KMS-11 (cell line): ENCODE measurements around the gene INTS6.

Experiments
- H2AFZ ChIP-seq: fragments of 200-600 bp; sonication (generic); 2 replicates; pipeline ENCODE4 v1.6.1; 2016; ENCODE audit warnings: antibody characterized with exemption, mixed run types, low read depth
- H3K27ac ChIP-seq: fragments of 200-600 bp; sonication (generic); 2 replicates; pipeline ENCODE4 v1.6.1; 2016; ENCODE audit warnings: mild to moderate bottlenecking, mixed run types
- H3K27me3 ChIP-seq: fragments of 200-600 bp; sonication (generic); 2 replicates; pipeline ENCODE4 v1.6.1; 2017; ENCODE audit warnings: mild to moderate bottlenecking, low read depth, mixed run types, moderate library complexity; ENCODE audit not compliant: insufficient read depth
- H3K36me3 ChIP-seq: fragments of 200-600 bp; sonication (generic); 2 replicates; pipeline ENCODE4 v1.6.1; 2017; ENCODE audit warnings: mild to moderate bottlenecking, mixed run types; ENCODE audit not compliant: insufficient read depth
- H3K4me1 ChIP-seq: fragments of 200-600 bp; sonication (generic); 2 replicates; pipeline ENCODE4 v1.6.1; 2016; ENCODE audit warnings: mild to moderate bottlenecking, low read depth, mixed run types; ENCODE audit not compliant: poor library complexity, severe bottlenecking
- H3K4me2 ChIP-seq: fragments of 200-600 bp; sonication (generic); 2 replicates; pipeline ENCODE4 v1.7.0; 2016; ENCODE audit warnings: mild to moderate bottlenecking, mixed run types
- H3K4me3 ChIP-seq: fragments of 200-600 bp; sonication (generic); IDR thresholded peaks from 2 replicates; pipeline ENCODE4 v1.6.1; 2017; ENCODE audit warnings: low read depth, low read length, mixed read lengths; ENCODE audit not compliant: insufficient read depth
- H3K79me2 ChIP-seq: fragments of 200-600 bp; sonication (generic); 2 replicates; pipeline ENCODE4 v1.6.1; 2016; ENCODE audit warnings: low read depth, mixed run types; ENCODE audit not compliant: insufficient read depth
- H3K9ac ChIP-seq: fragments of 200-600 bp; sonication (generic); 2 replicates; pipeline ENCODE4 v1.6.1; 2016; ENCODE audit warnings: mild to moderate bottlenecking, mixed run types
- H4K20me1 ChIP-seq: fragments of 200-600 bp; sonication (generic); 2 replicates; pipeline ENCODE4 v1.6.1; 2016; ENCODE audit warnings: mild to moderate bottlenecking, mixed run types; ENCODE audit not compliant: insufficient read depth
- TF ChIP-seq, protein P1 (sequence below): fragments of 200-600 bp; sonication (generic); conservative IDR thresholded peaks from 2 replicates; pipeline ENCODE4 v1.6.1; 2017; ENCODE audit warnings: low read depth, mild to moderate bottlenecking, antibody characterized with exemption, low read length, moderate library complexity, mixed read lengths

INTS6 gene

DNA sequence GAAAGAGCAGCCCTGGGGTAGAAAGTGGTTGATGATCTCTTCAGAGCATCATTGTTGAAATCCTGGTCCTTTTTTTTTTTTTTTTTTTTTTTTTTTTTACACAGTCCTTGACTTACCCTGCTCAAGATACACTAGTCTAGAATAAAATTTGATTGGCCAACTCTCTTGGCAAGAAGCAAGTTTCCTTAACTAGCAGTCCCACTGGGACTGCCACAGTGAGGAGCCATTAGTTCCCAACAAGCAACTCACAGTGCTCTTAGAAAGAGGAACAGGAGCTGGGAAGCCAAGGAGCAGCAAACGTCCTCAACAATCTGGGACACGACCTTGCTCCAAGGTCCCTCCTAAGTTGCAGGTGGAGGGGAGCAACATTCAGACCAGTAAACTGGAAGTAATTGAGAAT is 47.9 kb upstream of the INTS6 start:
- no peaks in the 10 kb centered on the region for H3K79me2 ChIP-seq
- H4K20me1 ChIP-seq, result no peaks in the 10 kb centered on the region
- H3K36me3 ChIP-seq, result no peaks in the 10 kb centered on the region
- H3K27me3 ChIP-seq, result no peaks in the 10 kb centered on the region
- H3K9ac ChIP-seq, result no peak overlapping the region
- no peak overlapping the region for H3K4me3 ChIP-seq
- no peaks in the 10 kb centered on the region for H3K4me1 ChIP-seq
- H3K27ac ChIP-seq, result no peak overlapping the region
- H2AFZ ChIP-seq, result no peak overlapping the region
- no peak overlapping the region for H3K4me2 ChIP-seq
- TF ChIP-seq, protein P1, sequence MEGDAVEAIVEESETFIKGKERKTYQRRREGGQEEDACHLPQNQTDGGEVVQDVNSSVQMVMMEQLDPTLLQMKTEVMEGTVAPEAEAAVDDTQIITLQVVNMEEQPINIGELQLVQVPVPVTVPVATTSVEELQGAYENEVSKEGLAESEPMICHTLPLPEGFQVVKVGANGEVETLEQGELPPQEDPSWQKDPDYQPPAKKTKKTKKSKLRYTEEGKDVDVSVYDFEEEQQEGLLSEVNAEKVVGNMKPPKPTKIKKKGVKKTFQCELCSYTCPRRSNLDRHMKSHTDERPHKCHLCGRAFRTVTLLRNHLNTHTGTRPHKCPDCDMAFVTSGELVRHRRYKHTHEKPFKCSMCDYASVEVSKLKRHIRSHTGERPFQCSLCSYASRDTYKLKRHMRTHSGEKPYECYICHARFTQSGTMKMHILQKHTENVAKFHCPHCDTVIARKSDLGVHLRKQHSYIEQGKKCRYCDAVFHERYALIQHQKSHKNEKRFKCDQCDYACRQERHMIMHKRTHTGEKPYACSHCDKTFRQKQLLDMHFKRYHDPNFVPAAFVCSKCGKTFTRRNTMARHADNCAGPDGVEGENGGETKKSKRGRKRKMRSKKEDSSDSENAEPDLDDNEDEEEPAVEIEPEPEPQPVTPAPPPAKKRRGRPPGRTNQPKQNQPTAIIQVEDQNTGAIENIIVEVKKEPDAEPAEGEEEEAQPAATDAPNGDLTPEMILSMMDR, result no peak

DNA sequence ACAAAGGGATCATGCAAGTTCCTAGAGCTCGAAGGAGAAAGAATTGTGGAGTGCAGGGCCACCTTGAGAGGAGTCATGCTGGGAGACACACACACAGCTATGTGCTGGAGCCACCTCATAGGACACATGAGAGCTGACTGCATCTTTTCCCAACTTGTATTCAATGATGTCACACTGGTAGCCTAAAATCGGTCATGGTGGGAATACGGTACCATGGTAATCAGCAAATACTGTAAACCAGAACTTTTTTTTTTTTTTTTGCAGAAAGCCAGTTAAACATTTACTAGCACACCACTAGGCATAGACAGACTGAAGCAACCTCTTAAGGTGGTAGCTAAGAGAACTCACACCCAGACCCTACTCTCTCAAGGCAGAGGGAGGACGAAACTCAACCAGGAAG is 47.0 kb upstream of the INTS6 start:
- Histone ChIP-seq H3K27ac (no peak overlapping the region), H3K27me3 (no peaks in the 10 kb centered on the region)

DNA sequence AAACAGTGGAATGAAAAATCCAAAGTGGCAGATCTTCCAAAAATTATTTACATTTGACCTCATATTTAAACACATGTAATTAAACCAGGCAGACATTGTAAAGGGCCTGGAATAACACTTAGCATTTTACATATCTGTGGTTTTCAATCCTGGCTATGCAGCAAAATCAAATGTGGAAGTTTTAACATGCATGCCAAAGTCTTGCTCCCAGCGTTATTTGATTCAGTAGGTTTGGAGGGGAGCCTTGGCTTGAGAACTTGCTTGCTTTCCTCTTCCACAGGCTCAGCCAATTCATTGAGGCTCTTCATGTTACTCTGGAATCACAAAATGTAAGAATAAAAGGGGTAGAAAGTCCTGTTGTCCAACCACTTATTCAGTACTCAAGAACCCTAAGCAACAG is 42.5 kb upstream of the INTS6 start:
- Histone ChIP-seq H2AFZ (no peak overlapping the region), H3K9ac (no peak overlapping the region)

More for the DNA sequence above, 47.0 kb upstream of the INTS6 start:
- no peaks in the 10 kb centered on the region for H3K79me2 ChIP-seq
- H3K36me3 ChIP-seq, result no peaks in the 10 kb centered on the region
- H4K20me1 ChIP-seq, result no peaks in the 10 kb centered on the region
- H3K4me2 ChIP-seq, result no peak overlapping the region
- no peak overlapping the region for H3K9ac ChIP-seq
- H3K4me3 ChIP-seq, result no peak overlapping the region
- H2AFZ ChIP-seq, result no peak overlapping the region
- TF ChIP-seq, protein P1, result no peak
- H3K4me1 ChIP-seq, result no peaks in the 10 kb centered on the region

DNA sequence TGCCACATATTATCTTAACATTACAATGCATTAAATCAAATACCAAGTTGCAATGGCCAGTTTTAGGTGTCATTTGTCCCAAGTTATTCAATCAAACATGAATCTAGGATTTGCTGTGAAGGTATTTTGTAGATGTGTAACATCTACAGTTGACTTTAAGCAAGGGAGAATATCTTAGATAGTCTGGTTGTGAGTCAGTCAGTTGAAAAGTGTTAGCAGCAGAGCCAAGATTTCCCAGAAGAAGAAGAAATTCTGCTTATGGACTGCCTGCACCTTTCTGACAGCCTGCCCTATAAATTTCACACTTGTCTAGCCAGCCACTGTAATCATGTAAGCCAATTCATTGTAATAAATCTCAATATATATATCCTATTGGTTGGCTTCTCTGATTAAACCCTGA is 41.3 kb upstream of the INTS6 start:
- Histone ChIP-seq H2AFZ (no peak overlapping the region), H3K27me3 (no peaks in the 10 kb centered on the region), H3K36me3 (no peaks in the 10 kb centered on the region), H3K27ac (no peak overlapping the region), H4K20me1 (no peaks in the 10 kb centered on the region), H3K9ac (no peak overlapping the region), H3K4me2 (no peak overlapping the region), H3K79me2 (no peaks in the 10 kb centered on the region), H3K4me1 (no peaks in the 10 kb centered on the region), H3K4me3 (no peak overlapping the region)
- TF ChIP-seq, protein P1, result no peak

More for the DNA sequence above, 42.5 kb upstream of the INTS6 start:
- no peak overlapping the region for H3K4me3 ChIP-seq
- TF ChIP-seq, protein P1, result no peak
- H3K4me2 ChIP-seq, result no peak overlapping the region
- H3K36me3 ChIP-seq, result no peaks in the 10 kb centered on the region
- H4K20me1 ChIP-seq, result no peaks in the 10 kb centered on the region
- H3K4me1 ChIP-seq, result no peaks in the 10 kb centered on the region
- no peak overlapping the region for H3K27ac ChIP-seq
- H3K79me2 ChIP-seq, result no peaks in the 10 kb centered on the region
- H3K27me3 ChIP-seq, result no peaks in the 10 kb centered on the region
